GM06990 (cell line): Measurements from ENCODE around the gene NECTIN1.

Experiments used
- DNase-seq: peaks from one replicate; pipeline ENCODE4 v3.0.0-alpha.2; 2011; ENCODE audit not compliant: insufficient read length; ENCODE audit errors: extremely low read depth
- H3K27me3 ChIP-seq: replicated peaks from 2 replicates; pipeline ENCODE4 v1.6.0; 2011; ENCODE audit warnings: low read length; ENCODE audit not compliant: control insufficient read depth, insufficient read depth
- H3K36me3 ChIP-seq: 2 replicates; pipeline ENCODE4 v1.5.1; 2011; ENCODE audit warnings: low read length; ENCODE audit not compliant: control insufficient read depth, insufficient read depth
- H3K4me3 ChIP-seq: replicated peaks from 2 replicates; pipeline ENCODE4 v1.5.1; 2011; ENCODE audit warnings: low read depth, mild to moderate bottlenecking, control low read depth, low read length
- CTCF ChIP-seq: IDR thresholded peaks from 2 replicates; pipeline ENCODE4 v1.5.1; 2011; ENCODE audit warnings: low read length, control low read depth, mild to moderate bottlenecking, inconsistent platforms; ENCODE audit not compliant: insufficient read depth, poor library complexity, severe bottlenecking

Gene NECTIN1

DNA sequence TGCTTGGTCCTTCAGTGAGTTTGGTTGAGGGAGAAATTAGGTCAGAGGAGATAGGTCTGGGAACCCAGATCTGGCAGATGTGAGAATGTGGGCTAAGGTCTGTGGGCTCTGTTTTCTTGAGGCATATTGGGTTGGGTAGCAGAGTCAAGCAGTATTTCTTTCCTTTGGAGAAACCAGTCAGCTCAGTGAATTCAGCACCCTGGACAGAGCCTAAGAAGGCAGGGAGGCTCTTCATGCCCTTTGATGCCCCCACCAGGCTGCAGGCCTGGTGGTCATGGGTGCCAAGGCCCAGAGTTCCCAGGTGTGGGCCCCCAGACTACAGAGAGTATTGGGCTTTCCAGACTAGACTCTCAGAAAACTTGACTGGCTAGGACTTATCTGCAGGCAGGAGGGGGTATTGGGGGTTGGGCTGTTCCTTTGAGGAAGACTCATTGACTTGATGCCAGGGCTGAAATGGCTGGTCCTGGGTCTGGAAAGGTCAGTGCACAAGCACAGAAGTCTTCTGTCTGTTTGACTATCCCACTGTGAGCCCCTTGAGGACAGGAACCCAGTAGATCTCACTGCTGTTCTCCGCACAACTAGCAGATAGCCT, 45.3 kb upstream of the NECTIN1 start:
- TF ChIP-seq CTCF: no peak
- Histone ChIP-seq H3K36me3 (peaks cover 11% of the 10 kb centered on the region), H3K27me3 (no peaks in the 10 kb centered on the region), H3K4me3 (no peak overlapping the region)
- no peak for DNase-seq

DNA sequence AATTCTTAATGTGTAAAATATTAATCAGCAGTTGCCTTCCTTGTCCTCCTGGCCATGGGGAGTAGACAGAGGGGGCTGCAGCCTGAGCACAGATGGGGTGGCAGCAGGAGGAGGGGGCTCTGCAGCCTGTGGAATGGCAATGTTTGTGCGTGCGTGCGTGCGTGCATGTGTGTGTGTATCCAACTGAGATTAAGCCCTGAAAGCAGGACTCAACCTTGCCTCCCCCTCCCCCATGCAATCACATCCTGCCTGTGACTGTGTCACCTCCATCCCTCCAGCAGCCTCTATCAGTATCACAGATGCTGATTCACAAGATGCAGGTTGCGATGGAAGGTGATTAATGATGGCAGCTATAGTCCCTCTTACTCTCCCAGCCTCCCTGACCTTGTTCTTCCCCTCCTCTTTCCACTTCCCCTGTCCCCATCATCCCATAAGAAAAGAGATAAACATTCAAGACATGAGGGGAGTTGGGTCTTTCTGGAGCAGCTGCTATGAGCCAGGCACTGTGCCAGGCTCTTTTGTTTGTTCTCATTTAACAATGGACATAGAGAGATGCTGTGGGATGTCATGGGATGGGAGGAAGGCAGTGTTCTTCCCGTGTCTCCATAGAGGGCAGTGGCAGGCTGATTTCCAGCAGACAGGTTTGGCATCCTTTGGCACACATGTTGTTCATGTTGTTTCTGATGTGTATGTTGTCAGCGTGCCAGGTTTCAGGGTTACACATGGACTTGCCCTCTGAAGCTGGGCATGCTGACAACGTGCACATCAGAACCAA, 43.8 kb upstream of the NECTIN1 start:
- Histone ChIP-seq H3K4me3 (no peak overlapping the region), H3K27me3 (no peaks in the 10 kb centered on the region), H3K36me3 (peaks cover 7% of the 10 kb centered on the region)
- DNase-seq: no peak
- TF ChIP-seq CTCF: no peak

DNA sequence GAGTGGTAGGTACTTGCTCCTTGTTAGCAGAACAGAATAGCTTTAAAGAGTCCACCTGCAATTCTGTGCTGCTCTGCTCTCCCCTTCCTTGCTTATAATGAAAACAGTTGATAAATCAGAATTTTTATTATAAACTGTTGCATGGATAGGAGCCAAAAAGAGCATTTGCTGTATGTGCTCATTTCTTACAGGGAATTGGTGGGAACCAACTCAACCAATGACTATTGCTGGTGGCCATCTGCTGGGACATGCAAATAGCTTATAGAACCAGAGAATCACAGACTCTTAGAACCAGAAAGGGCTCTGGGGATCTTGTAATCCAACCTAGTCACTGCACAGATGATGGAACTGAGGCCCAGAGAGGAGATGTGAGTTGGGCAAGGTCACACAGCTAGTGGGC, 43.1 kb upstream of the NECTIN1 start:
- no peak for TF ChIP-seq CTCF
- Histone ChIP-seq H3K4me3 (no peak overlapping the region), H3K27me3 (no peaks in the 10 kb centered on the region), H3K36me3 (peaks cover 7% of the 10 kb centered on the region)
- no peak for DNase-seq

DNA sequence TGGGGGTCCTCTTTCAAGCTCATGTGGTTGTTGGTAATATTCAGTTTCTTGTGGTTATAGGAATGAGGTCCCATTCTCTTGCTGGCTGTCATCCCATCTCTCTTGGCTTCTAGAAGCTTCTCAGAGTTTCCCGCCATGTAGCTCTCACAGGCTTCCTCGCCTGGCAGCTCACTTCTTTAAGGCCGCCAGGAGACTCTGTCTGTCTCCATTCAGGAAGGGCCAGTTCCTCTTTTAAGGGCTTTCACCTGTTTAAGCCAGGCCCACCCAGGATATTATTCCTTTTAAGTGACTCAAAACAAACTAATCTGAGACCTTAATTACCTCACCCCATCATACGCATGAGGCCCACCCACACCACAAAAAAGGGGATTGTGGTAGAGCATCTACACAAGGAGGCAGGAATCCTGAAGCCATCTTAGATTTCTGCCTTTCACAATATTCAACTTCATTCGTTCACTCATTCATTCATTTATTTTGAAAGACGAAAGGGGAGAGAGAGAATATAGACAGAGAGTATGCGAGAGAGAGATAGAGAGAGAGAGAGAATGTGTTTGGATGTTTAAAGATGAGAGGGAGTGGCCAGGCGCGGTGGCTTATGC, 42.3 kb upstream of the NECTIN1 start:
- H3K36me3 ChIP-seq: peaks cover 3% of the 10 kb centered on the region
- H3K4me3 ChIP-seq: no peak overlapping the region
- no peak for TF ChIP-seq CTCF
- H3K27me3 ChIP-seq: no peaks in the 10 kb centered on the region
- no peak for DNase-seq

- no peak for TF ChIP-seq CTCF
- Histone ChIP-seq H3K27me3 (no peaks in the 10 kb centered on the region), H3K4me3 (no peak overlapping the region), H3K36me3 (peaks cover 11% of the 10 kb centered on the region)
- no peak for DNase-seq
Observed at GRCh38 chr11:119765628-119766027, 36.6 kb upstream of the NECTIN1 start.
